ENCODE results near the gene CASP8.
"Not testable (repeated sequence)": the region's sequence is repeated elsewhere in the genome, so short reads cannot be mapped to it uniquely, and the experiment has no call there.

The CASP8 gene

DNA sequence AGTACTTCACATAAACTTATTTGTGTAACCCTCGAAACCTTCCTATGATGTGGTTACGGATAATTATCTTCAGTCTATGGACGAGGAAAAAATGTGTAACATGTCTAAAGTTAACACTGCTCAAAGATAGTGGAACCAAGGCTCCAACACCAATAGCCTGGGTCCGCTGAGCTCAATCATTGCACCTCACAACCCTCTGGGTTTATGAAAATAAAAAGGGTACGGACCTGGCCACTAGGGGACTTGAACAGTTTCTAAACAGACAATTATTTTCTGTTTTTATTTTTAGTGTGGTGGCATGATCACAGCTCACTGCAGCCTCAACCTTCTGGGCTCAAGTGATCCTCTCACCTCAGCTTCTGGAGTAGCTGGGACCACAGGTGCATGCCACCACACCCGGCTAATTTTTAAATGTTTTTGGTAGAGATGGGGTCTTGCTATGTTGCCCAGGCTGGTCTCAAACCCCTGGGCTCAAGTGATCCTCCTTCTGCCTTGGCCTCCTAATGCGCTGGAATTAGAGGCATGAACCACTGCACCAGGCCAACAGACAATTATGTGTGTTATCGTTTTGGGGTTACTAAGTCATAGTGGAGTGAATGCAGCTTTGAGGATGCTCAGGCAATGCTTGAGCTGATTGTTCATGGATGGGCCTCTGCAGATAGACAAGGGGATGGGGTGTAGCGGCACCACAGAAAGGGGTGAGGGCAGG is 10.1 kb downstream of the CASP8 start:
- H3K27me3 ChIP-seq (ENCODE audit: control insufficient read depth, insufficient read depth, low read length) = no peaks in the 10 kb centered on the region
- no peaks in the 10 kb centered on the region for H3K36me3 ChIP-seq (ENCODE audit: control insufficient read depth, insufficient read depth, low read length)
- H3K9me3 ChIP-seq (ENCODE audit: control insufficient read depth, insufficient read depth, low read length) = no peaks in the 10 kb centered on the region
- H3K4me1 ChIP-seq (ENCODE audit: control insufficient read depth, insufficient read depth, low read length) = no peaks in the 10 kb centered on the region
- no CpG with 5 or more reads among the region's 9 CpGs for WGBS (ENCODE audit: insufficient coverage, insufficient read length)
- no peak for DNase-seq (ENCODE audit: low read depth, low spot score)
- no peak overlapping the region for H3K4me3 ChIP-seq (ENCODE audit: low read length)
- H3K27ac ChIP-seq (ENCODE audit: low read length) = no peak overlapping the region

DNA sequence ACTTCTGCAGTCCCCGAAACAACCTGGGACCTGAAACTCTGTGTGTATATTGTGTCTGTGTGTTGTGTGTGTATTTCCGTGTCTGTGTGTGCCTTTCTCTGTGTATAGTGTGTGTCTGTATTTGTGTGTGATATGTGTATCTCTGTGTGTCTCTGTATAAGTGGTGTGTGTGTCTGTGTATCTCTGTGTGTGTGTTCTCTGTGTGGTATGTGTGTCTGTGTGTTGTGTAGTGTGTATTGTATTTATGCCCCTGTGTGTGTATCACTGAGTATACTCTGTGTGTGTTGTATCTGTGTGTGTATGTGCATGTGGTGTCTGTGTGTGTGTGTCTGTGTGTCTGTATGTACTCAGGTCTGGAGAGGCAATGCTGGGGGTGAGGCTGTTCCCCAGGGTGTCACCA is 11.6 kb downstream of the CASP8 start:
- H3K27me3 ChIP-seq (ENCODE audit: control insufficient read depth, insufficient read depth, low read length) = no peaks in the 10 kb centered on the region
- no CpG with 5 or more reads among the region's 2 CpGs for WGBS (ENCODE audit: insufficient coverage, insufficient read length)
- H3K36me3 ChIP-seq (ENCODE audit: control insufficient read depth, insufficient read depth, low read length) = no peaks in the 10 kb centered on the region
- H3K9me3 ChIP-seq (ENCODE audit: control insufficient read depth, insufficient read depth, low read length) = no peaks in the 10 kb centered on the region
- no peak overlapping the region for H3K4me3 ChIP-seq (ENCODE audit: low read length)
- no peak overlapping the region for H3K27ac ChIP-seq (ENCODE audit: low read length)
- DNase-seq (ENCODE audit: low read depth, low spot score) = no peak
- H3K4me1 ChIP-seq (ENCODE audit: control insufficient read depth, insufficient read depth, low read length) = no peaks in the 10 kb centered on the region

DNA sequence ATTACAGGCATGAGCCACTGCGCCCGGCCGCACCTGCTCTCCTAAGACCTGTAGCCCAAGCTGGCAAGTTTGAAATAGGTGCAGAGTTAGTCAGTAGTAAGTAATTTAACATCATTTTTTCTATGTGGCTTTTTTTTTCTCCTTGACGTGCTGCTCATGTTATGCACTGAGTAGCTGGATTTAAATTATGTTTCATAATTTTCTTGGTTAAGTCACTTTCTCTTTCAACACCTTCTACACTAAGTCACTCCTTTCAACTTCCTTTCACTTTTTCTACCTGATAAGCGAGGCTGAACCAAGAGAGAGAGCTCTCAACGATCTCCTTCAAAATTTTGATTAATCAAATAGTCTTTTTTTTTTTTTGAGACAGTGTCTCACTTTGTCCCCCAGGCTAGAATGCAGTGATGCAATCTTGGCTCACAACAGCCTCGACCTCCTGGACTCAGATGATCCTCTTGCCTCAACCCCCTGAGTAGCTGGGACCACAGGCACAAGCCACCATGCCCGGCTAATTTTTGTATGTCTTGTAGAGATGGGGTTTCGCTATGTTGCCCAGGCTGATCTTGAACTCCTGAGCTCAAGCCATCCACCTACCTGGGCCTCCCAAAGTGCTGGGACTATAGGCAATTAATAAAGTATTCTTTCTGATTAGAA is 13.1 kb downstream of the CASP8 start:
- no peak overlapping the region for H3K4me3 ChIP-seq (ENCODE audit: low read length)
- no peaks in the 10 kb centered on the region for H3K36me3 ChIP-seq (ENCODE audit: control insufficient read depth, insufficient read depth, low read length)
- WGBS (ENCODE audit: insufficient coverage, insufficient read length) = no CpG with 5 or more reads among the region's 9 CpGs
- H3K4me1 ChIP-seq (ENCODE audit: control insufficient read depth, insufficient read depth, low read length) = no peaks in the 10 kb centered on the region
- no peaks in the 10 kb centered on the region for H3K9me3 ChIP-seq (ENCODE audit: control insufficient read depth, insufficient read depth, low read length)
- DNase-seq (ENCODE audit: low read depth, low spot score) = no peak
- no peaks in the 10 kb centered on the region for H3K27me3 ChIP-seq (ENCODE audit: control insufficient read depth, insufficient read depth, low read length)
- H3K27ac ChIP-seq (ENCODE audit: low read length) = no peak overlapping the region

DNA sequence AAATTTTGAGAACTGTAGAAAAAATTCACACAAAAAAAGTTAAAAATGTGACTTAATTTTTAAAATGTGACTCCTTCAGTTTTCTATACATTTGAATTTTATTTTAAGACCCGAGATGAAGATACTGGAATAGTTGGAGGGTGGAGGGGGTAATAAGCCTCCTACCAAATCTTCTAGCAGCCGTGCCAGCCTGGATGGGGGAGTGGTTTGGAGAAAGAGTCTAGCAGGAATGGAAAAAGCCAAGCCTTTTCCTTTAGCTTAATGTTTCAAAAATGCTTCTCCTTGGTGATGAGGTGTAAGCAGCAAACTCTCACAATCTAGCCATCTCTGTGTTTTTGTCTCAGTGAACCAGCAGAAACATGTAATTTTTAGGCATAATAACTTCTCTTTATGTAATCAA is 14.7 kb downstream of the CASP8 start:
- Histone ChIP-seq H3K27ac (ENCODE audit: low read length) (no peak overlapping the region), H3K4me1 (ENCODE audit: control insufficient read depth, insufficient read depth, low read length) (no peaks in the 10 kb centered on the region), H3K4me3 (ENCODE audit: low read length) (no peak overlapping the region), H3K36me3 (ENCODE audit: control insufficient read depth, insufficient read depth, low read length) (no peaks in the 10 kb centered on the region), H3K9me3 (ENCODE audit: control insufficient read depth, insufficient read depth, low read length) (no peaks in the 10 kb centered on the region), H3K27me3 (ENCODE audit: control insufficient read depth, insufficient read depth, low read length) (no peaks in the 10 kb centered on the region)
- no peak for DNase-seq (ENCODE audit: low read depth, low spot score)
- no CpG with 5 or more reads among the region's 2 CpGs for WGBS (ENCODE audit: insufficient coverage, insufficient read length)

DNA sequence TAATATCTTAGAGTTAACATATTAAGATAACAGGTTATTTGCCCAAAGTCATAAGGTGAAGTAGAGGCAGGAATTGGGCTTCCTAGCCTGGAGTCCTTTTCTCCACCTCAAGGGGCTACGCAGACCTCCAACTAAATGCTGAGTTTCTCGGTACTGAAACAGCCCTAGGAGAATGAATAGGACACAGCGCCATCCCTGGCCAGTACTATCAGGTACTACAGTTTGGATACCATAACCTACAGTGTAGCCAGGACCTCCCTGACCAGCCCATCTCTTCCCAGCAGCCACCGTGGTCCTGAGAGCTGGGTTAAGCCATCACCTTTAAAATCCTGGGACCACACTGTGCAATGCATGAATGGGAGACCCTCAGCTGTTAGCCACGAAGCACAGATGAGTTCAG is 15.7 kb downstream of the CASP8 start:
- Histone ChIP-seq H3K36me3 (ENCODE audit: control insufficient read depth, insufficient read depth, low read length) (no peaks in the 10 kb centered on the region), H3K4me1 (ENCODE audit: control insufficient read depth, insufficient read depth, low read length) (no peaks in the 10 kb centered on the region), H3K27ac (ENCODE audit: low read length) (no peak overlapping the region), H3K27me3 (ENCODE audit: control insufficient read depth, insufficient read depth, low read length) (no peaks in the 10 kb centered on the region), H3K9me3 (ENCODE audit: control insufficient read depth, insufficient read depth, low read length) (no peaks in the 10 kb centered on the region), H3K4me3 (ENCODE audit: low read length) (no peak overlapping the region)
- DNase-seq (ENCODE audit: low read depth, low spot score) = no peak
- no CpG with 5 or more reads among the region's 5 CpGs for WGBS (ENCODE audit: insufficient coverage, insufficient read length)

DNA sequence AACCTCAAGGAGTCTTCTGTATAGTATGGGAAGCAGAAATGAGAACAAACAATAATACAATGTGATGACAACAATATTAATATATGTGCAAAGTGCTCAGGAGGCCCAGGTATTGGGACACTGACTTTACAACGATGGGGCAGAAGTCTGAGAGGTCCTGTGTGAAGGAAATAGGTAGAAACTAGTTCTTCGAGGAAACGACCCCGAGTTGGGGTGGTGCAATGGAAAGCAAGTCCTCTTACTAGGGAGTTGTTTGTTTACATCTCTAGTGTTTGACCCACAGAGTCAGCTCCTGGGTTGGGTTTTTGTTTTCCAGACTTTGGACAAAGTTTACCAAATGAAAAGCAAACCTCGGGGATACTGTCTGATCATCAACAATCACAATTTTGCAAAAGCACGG is 16.2 kb downstream of the CASP8 start:
- Histone ChIP-seq H3K9me3 (ENCODE audit: control insufficient read depth, insufficient read depth, low read length) (no peaks in the 10 kb centered on the region), H3K4me3 (ENCODE audit: low read length) (no peak overlapping the region), H3K36me3 (ENCODE audit: control insufficient read depth, insufficient read depth, low read length) (no peaks in the 10 kb centered on the region), H3K4me1 (ENCODE audit: control insufficient read depth, insufficient read depth, low read length) (no peaks in the 10 kb centered on the region), H3K27ac (ENCODE audit: low read length) (no peak overlapping the region), H3K27me3 (ENCODE audit: control insufficient read depth, insufficient read depth, low read length) (no peaks in the 10 kb centered on the region)
- DNase-seq (ENCODE audit: low read depth, low spot score) = no peak
- WGBS (ENCODE audit: insufficient coverage, insufficient read length) = no CpG with 5 or more reads among the region's 6 CpGs

DNA sequence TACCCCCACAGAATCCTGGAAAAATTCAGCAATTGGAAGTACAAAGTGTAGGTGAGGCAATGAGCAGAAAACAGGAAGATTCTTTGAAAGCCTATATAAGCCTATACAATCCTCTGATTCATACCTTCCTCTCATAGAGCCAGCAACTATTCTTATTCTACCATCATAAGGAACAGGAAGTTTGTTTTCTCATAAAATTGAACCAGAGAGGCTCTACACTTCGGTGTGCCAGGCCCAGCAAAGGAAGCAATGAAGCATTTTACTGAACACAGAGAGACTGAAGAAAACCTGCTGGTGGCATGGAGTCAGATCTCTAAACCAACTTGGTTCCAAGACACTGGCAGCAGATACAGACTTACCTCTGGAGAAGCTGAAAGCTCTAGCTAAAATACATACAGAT is 18.7 kb downstream of the CASP8 start:
- Histone ChIP-seq H3K27ac (ENCODE audit: low read length) (no peak overlapping the region), H3K4me1 (ENCODE audit: control insufficient read depth, insufficient read depth, low read length) (no peaks in the 10 kb centered on the region), H3K9me3 (ENCODE audit: control insufficient read depth, insufficient read depth, low read length) (no peaks in the 10 kb centered on the region), H3K27me3 (ENCODE audit: control insufficient read depth, insufficient read depth, low read length) (no peaks in the 10 kb centered on the region), H3K36me3 (ENCODE audit: control insufficient read depth, insufficient read depth, low read length) (no peaks in the 10 kb centered on the region), H3K4me3 (ENCODE audit: low read length) (no peak overlapping the region)
- WGBS (ENCODE audit: insufficient coverage, insufficient read length) = no CpG with 5 or more reads among the region's 1 CpG
- DNase-seq (ENCODE audit: low read depth, low spot score) = no peak

DNA sequence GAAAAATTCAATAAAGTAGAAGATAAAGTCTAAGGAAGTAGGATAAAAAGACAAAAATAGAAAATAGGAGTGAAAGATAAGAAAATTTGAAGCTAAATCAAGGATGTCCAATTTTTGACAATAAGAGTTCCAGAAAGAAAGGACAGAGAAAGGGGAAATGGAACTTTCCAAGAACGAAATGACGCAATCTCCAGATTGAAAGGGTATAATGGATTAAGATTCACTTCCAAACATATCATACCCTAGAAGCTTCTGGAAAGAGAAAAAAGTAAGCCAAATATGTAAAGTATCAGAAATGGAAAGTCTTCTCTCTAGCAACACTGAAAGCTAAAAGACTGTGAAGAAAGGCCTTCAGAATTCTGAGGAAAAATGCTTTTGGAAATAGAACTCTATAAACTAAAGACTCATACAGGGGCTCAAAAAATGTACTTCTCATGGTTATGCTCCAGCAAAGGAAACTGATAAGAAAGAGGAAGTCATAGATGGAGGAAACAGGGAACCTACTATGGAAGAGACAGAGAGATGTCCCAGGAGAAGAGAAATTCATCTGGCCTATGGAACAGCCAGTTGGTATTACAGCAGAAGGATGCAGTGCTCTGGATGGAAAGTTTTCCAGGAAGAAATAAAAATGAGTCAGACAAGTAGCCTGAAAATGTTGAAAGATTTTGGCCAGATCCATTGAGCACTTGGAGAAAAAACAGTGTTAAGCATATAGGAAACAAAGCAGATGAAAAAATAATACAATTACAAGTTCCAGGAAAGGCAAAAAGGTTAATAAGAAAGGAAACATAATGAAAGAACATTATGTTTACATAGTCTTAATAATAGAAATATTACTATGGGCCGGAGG is 20.1 kb downstream of the CASP8 start:
- Histone ChIP-seq H3K4me3 (ENCODE audit: low read length) (no peak overlapping the region), H3K9me3 (ENCODE audit: control insufficient read depth, insufficient read depth, low read length) (no peaks in the 10 kb centered on the region), H3K36me3 (ENCODE audit: control insufficient read depth, insufficient read depth, low read length) (no peaks in the 10 kb centered on the region), H3K4me1 (ENCODE audit: control insufficient read depth, insufficient read depth, low read length) (no peaks in the 10 kb centered on the region), H3K27ac (ENCODE audit: low read length) (no peak overlapping the region), H3K27me3 (ENCODE audit: control insufficient read depth, insufficient read depth, low read length) (no peaks in the 10 kb centered on the region)
- no peak for DNase-seq (ENCODE audit: low read depth, low spot score)
- whole genome bisulfite sequencing (ENCODE audit: insufficient coverage, insufficient read length) = no CpG with 5 or more reads among the region's 3 CpGs

DNA sequence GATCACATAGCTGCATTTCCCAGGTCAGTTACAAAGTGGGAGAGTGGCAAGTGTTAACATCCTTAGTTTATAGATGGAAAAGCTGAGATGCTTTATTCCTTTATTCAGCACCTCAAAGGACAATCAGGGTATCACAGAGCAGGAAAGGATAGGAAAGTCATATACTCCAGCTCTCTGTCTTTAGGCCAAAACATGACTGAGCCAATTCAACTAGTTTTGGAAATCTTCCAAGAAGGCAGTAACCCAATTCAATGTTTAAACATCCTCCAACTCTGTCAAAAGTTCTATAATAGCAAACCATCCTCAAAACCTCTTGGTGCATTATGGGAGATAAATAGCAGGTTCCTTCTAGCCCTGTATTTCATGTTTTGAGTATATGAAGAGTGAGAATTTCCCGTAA is 25.2 kb downstream of the CASP8 start:
- H3K4me3 ChIP-seq (ENCODE audit: low read length) = no peak overlapping the region
- H3K9me3 ChIP-seq (ENCODE audit: control insufficient read depth, insufficient read depth, low read length) = no peaks in the 10 kb centered on the region
- whole genome bisulfite sequencing (ENCODE audit: insufficient coverage, insufficient read length) = no CpG with 5 or more reads among the region's 1 CpG
- H3K27ac ChIP-seq (ENCODE audit: low read length) = no peak overlapping the region
- no peak for DNase-seq (ENCODE audit: low read depth, low spot score)
- H3K36me3 ChIP-seq (ENCODE audit: control insufficient read depth, insufficient read depth, low read length) = no peaks in the 10 kb centered on the region
- no peaks in the 10 kb centered on the region for H3K4me1 ChIP-seq (ENCODE audit: control insufficient read depth, insufficient read depth, low read length)
- no peaks in the 10 kb centered on the region for H3K27me3 ChIP-seq (ENCODE audit: control insufficient read depth, insufficient read depth, low read length)

DNA sequence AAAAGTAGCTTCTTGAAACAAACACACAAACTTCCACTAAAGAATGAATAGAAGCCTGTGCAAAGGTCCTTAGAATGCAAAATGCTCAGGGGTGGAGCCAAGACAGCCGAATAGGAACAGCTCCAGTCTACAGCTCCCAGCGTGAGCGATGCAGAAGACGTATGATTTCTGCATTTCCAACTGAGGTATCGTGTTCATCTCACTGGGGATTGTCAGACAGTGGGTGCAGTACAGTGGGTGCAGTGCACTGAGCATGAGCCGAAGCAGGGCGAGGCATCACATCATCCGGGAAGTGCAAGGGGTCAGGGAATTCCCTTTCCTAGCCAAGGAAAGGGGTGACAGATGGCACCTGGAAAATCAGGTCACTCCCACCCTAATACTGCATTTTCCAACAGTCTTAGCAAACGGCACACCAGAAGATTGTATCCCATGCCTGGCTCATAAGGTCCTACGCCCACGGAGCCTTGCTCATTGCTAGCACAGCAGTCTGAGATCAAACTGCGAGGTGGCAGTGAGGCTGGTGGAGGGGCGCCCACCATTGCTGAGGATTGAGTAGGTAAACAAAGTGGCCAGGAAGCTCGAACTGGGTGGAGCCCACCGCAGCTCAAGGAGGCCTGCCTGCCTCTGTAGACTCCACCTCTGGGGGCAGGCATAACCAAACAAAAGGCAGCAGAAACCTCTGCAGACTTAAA is 30.3 kb downstream of the CASP8 start:
- H3K36me3 ChIP-seq (ENCODE audit: control insufficient read depth, insufficient read depth, low read length); H3K4me1 ChIP-seq (ENCODE audit: control insufficient read depth, insufficient read depth, low read length); H3K27ac ChIP-seq (ENCODE audit: low read length); H3K4me3 ChIP-seq (ENCODE audit: low read length); H3K9me3 ChIP-seq (ENCODE audit: control insufficient read depth, insufficient read depth, low read length); DNase-seq (ENCODE audit: low read depth, low spot score); H3K27me3 ChIP-seq (ENCODE audit: control insufficient read depth, insufficient read depth, low read length): not testable (repeated sequence)
- WGBS (ENCODE audit: insufficient coverage, insufficient read length) = no CpG with 5 or more reads among the region's 15 CpGs

Measured in iPS DF 6.9 (cell line).